K562 (cell line): Measurements from ENCODE around the gene BMF.

Experiments
- ATF1 ChIP-seq, 2 experiments: fragments of 450-650 bp in 1 of 2; IDR thresholded peaks; 2 replicates each; pipeline ENCODE4 v1.6.1; 2016; ENCODE audit warnings: missing compliant biosample characterization in 1 of 2, missing genetic modification characterization in 1 of 2
- CEBPB ChIP-seq: fragments of 450-650 bp; IDR thresholded peaks from 2 replicates; pipeline ENCODE4 v1.6.1; 2016; ENCODE audit warnings: missing genetic modification characterization, missing compliant biosample characterization
- CTCF ChIP-seq, 3 experiments: IDR thresholded peaks in 2 of 3; conservative IDR thresholded peaks in 1 of 3; 2 replicates each; pipeline ENCODE4 v1.5.1; 2011 to 2012; ENCODE audit warnings: low read length in 3 of 3, mild to moderate bottlenecking in 3 of 3, control low read depth in 2 of 3, improper control_type of control experiment in 1 of 3, inconsistent platforms in 1 of 3, low read depth in 1 of 3, mixed read lengths in 1 of 3, moderate library complexity in 1 of 3; ENCODE audit not compliant: insufficient read depth in 2 of 3
- ESRRA ChIP-seq: fragments of 450-650 bp; IDR thresholded peaks from 2 replicates; pipeline ENCODE4 v1.6.1; 2014; ENCODE audit warnings: low read depth, mild to moderate bottlenecking, moderate library complexity, borderline replicate concordance
- GMEB1 ChIP-seq: fragments of 250-450 bp; sonication (Bioruptor Pico); IDR thresholded peaks from 2 replicates; pipeline ENCODE4 v1.4.0; 2020; ENCODE audit warnings: mild to moderate bottlenecking
- JUND ChIP-seq, 2 experiments: IDR thresholded peaks; 2 replicates in 1 of 2; 3 replicates in 1 of 2; pipeline ENCODE4 v1.6.1; 2011; ENCODE audit warnings: borderline replicate concordance in 2 of 2, low read depth in 2 of 2, low read length in 2 of 2, improper control_type of control experiment in 1 of 2, missing biosample characterization in 1 of 2, missing genetic modification characterization in 1 of 2, missing genetic modification reagents in 1 of 2
- MAFK ChIP-seq: IDR thresholded peaks from 2 replicates; pipeline ENCODE4 v1.6.1; 2011; ENCODE audit warnings: low read length, improper control_type of control experiment
- MTA2 ChIP-seq: fragments of 450-650 bp; IDR thresholded peaks from 2 replicates; pipeline ENCODE4 v1.6.1; 2016; ENCODE audit warnings: low read depth
- NFIC ChIP-seq: fragments of 450-650 bp; IDR thresholded peaks from 2 replicates; pipeline ENCODE4 v1.6.1; 2017; ENCODE audit warnings: mild to moderate bottlenecking, inconsistent platforms
- SP2 ChIP-seq: IDR thresholded peaks from 2 replicates; pipeline ENCODE4 v1.6.1; 2011; ENCODE audit warnings: mild to moderate bottlenecking, low read depth, low read length, moderate library complexity; ENCODE audit not compliant: poor library complexity, severe bottlenecking; ENCODE audit errors: extremely low read depth

- no peak for TF ChIP-seq CTCF (IDR thresholded peaks at IDR 0.05 in 2 of 3, conservative IDR thresholded peaks at IDR 0.05 in 1 of 3; ENCODE audit: insufficient read depth in 2 of 3, low read depth in 1 of 3, low read length in 3 of 3)
- no peak for TF ChIP-seq ATF1 (CRISPR knock-in tag; IDR thresholded peaks at IDR 0.05)
- TF ChIP-seq ATF1 (tag; IDR thresholded peaks at IDR 0.05) = no peak
- TF ChIP-seq MAFK = no peak
- TF ChIP-seq SP2 = no peak
- no peak for TF ChIP-seq JUND (IDR thresholded peaks at IDR 0.05; ENCODE audit: borderline replicate concordance, low read depth, low read length)
- TF ChIP-seq JUND (tag; IDR thresholded peaks at IDR 0.05; ENCODE audit: borderline replicate concordance, low read depth, low read length) = no peak; the same call in 2 of the 3 replicates
- no peak for TF ChIP-seq ESRRA
- no peak for TF ChIP-seq GMEB1 (CRISPR knock-in tag)
- no peak for TF ChIP-seq CEBPB
- TF ChIP-seq MTA2 = no peak
- TF ChIP-seq NFIC = no peak
Observed at GRCh38 chr15:40080104-40080503, 28.6 kb downstream of the BMF start.
